GM18498 (cell line): ENCODE data around the gene PIEZO1.

ENCODE experiments used
- ATAC-seq: cut with Tn5 transposase; IDR thresholded peaks from one replicate; pipeline ENCODE4 v1.9.1; 2021; ENCODE audit warnings: mild to moderate bottlenecking, moderate library complexity; ENCODE audit not compliant: unreplicated experiment

PIEZO1 gene

GRCh38 chr16:88769617-88770460 is 15.2 kb downstream of the PIEZO1 start:
- ATAC-seq = no peak

GRCh38 chr16:88768071-88768783 is 16.8 kb downstream of the PIEZO1 start:
- no peak for ATAC-seq

GRCh38 chr16:88767546-88768070 is 17.4 kb downstream of the PIEZO1 start:
- no peak for ATAC-seq

- no peak for ATAC-seq
These were observed 18.0 kb downstream of the PIEZO1 start for GRCh38 chr16:88766975-88767374.

- no peak for ATAC-seq
These were observed 20.1 kb downstream of the PIEZO1 start for GRCh38 chr16:88764913-88765349.

GRCh38 chr16:88764080-88764479 is 20.9 kb downstream of the PIEZO1 start:
- no peak for ATAC-seq

GRCh38 chr16:88763502-88764053 is 21.4 kb downstream of the PIEZO1 start:
- ATAC-seq = no peak

- no peak for ATAC-seq
These were observed 22.1 kb downstream of the PIEZO1 start for GRCh38 chr16:88762941-88763340.

GRCh38 chr16:88762258-88762870 is 22.7 kb downstream of the PIEZO1 start:
- no peak for ATAC-seq

- no peak for ATAC-seq
These were observed 23.2 kb downstream of the PIEZO1 start for GRCh38 chr16:88761830-88762229.

GRCh38 chr16:88761143-88761534 is 23.9 kb downstream of the PIEZO1 start:
- no peak for ATAC-seq

GRCh38 chr16:88760424-88761142 is 24.4 kb downstream of the PIEZO1 start:
- ATAC-seq = no peak

- no peak for ATAC-seq
These were observed 25.1 kb downstream of the PIEZO1 start for GRCh38 chr16:88759976-88760350.

- ATAC-seq = no peak
These were observed 25.6 kb downstream of the PIEZO1 start for GRCh38 chr16:88759245-88759975.

GRCh38 chr16:88758944-88759244 is 26.1 kb downstream of the PIEZO1 start:
- no peak for ATAC-seq

GRCh38 chr16:88758227-88758943 is 26.6 kb downstream of the PIEZO1 start:
- no peak for ATAC-seq

- ATAC-seq = no peak
These were observed 29.1 kb downstream of the PIEZO1 start for GRCh38 chr16:88755745-88756443.

- ATAC-seq = no peak
These were observed 29.9 kb downstream of the PIEZO1 start for GRCh38 chr16:88754912-88755744.
